Sigmoid colon (tissue), 7 donors: ENCODE measurements around the gene SYNC. TPM values are rescaled to one million over a fixed set of nuclear protein-coding genes. Genes with fewer than 3 reads are reported as not detected.

ENCODE experiments used
- DNase-seq: peaks from one replicate; pipeline ENCODE4 v3.0.0-alpha.2; 2019
- H3K27ac ChIP-seq, 4 donors: fragments of 200-600 bp; sonication (generic); one replicate each; pipeline ENCODE4 v1.5.1; 2016 to 2019; ENCODE audit warnings: mild to moderate bottlenecking in 1 of 4
- H3K27me3 ChIP-seq, 3 donors: fragments of 200-600 bp; sonication (generic); one replicate each; pipeline ENCODE4 v1.5.1; 2019; ENCODE audit warnings: mild to moderate bottlenecking in 1 of 3
- H3K36me3 ChIP-seq, 4 donors: fragments of 200-600 bp; sonication (generic); one replicate each; pipeline ENCODE4 v1.5.1; 2016 to 2019
- H3K4me1 ChIP-seq, 4 donors: fragments of 200-600 bp; sonication (generic); one replicate each; pipeline ENCODE4 v1.5.1; 2017 to 2019
- H3K4me3 ChIP-seq, 4 donors: fragments of 200-600 bp; sonication (generic); one replicate each; pipeline ENCODE4 v1.5.1; 2017 to 2019; ENCODE audit warnings: mild to moderate bottlenecking in 2 of 4, moderate library complexity in 1 of 4
- H3K9me3 ChIP-seq, 4 donors: fragments of 200-600 bp in 3 of 4; sonication (generic) in 3 of 4; one replicate each; pipeline versions ENCODE4 v1.5.1 to v1.6.1; 2013 to 2019
- EP300 ChIP-seq, 4 donors: sonication (generic); formaldehyde crosslinking; IDR thresholded peaks; one replicate each; pipeline ENCODE4 v1.6.1; 2017; ENCODE audit warnings: antibody characterized with exemption in 4 of 4
- POLR2A ChIP-seq, 2 donors: fragments of 450-650 bp; IDR thresholded peaks; one replicate each; pipeline ENCODE4 v1.6.1; 2016; ENCODE audit warnings: antibody characterized with exemption in 2 of 2, mild to moderate bottlenecking in 2 of 2, moderate library complexity in 2 of 2
- POLR2AphosphoS5 ChIP-seq, 4 donors: sonication (generic); formaldehyde crosslinking; IDR thresholded peaks; one replicate each; pipeline ENCODE4 v1.6.1; 2017; ENCODE audit warnings: antibody characterized with exemption in 4 of 4
- WGBS, 2 donors: extraction: QIAGEN DNeasy Blood & Tissue Kit; methylation state at CpG; one replicate each; pipeline ENCODE4 v1.1.7; 2013; 5-methylcytosine and 5-hydroxymethylcytosine counted together
- intact Hi-C: fragments of 100-400 bp; cut with DNase I; formaldehyde crosslinking; loops from one replicate; pipeline ENCODE4 v1.15.1; 2023
- polyA plus RNA-seq, 3 donors: library from polyadenylated mRNA; stranded (reverse); fragments of 200-250 nt; gene quantifications; one replicate each; pipeline ENCODE4 v1.2.3, GENCODE V29; 2013
- total RNA-seq, 4 donors: library from RNA; depleted of rRNA; stranded (reverse); fragments of >200 nt; gene quantifications; one replicate each; pipeline ENCODE4 v1.1.0, GENCODE V29; 2016
- TF ChIP-seq, protein P1 (sequence below), 4 experiments: fragments of 450-650 bp in 3 of 4; fragments of 200-600 bp in 1 of 4; IDR thresholded peaks; one replicate each; pipeline ENCODE4 v1.5.1; 2016 to 2019; ENCODE audit warnings: antibody characterized with exemption in 4 of 4, mild to moderate bottlenecking in 3 of 4, moderate library complexity in 2 of 4
- donor health status: healthy with polysubstance abuse.
- donor health status: Bipolar disorder and iron deficiency.
- donor health status: healthy.

The SYNC gene
- total and polyA plus RNA-seq, 7 donors: 6.9 to 87.5 (median 22.5) TPM

- H3K4me1 ChIP-seq: no peaks in the 10 kb centered on the region
- H3K27ac ChIP-seq: no peak overlapping the region
- H3K4me3 ChIP-seq: no peak overlapping the region
- H3K36me3 ChIP-seq: no peaks in the 10 kb centered on the region
- H3K9me3 ChIP-seq: no peaks in the 10 kb centered on the region
- 71 to 72% methylated on average over 9 of the region's 9 CpGs for WGBS, 2 donors
- H3K27me3 ChIP-seq: no peaks in the 10 kb centered on the region
- intact Hi-C loops: no loop called here
- DNase-seq: no peak
- TF ChIP-seq POLR2A (IDR thresholded peaks at IDR 0.05) (no peak), POLR2AphosphoS5 (IDR thresholded peaks at IDR 0.05) (no peak)
Observed at GRCh38 chr1:32733582-32734321, 31.2 kb upstream of the SYNC start.

GRCh38 chr1:32729254-32730046 lies 26.9 kb upstream of the SYNC start:
- Histone ChIP-seq H3K4me3 (no peak overlapping the region), H3K36me3 (no peaks in the 10 kb centered on the region), H3K27ac (no peak overlapping the region), H3K27me3 (no peaks in the 10 kb centered on the region), H3K4me1 (peaks cover 0 to 13% (median 5%) of the 10 kb centered on the region in 4 donors), H3K9me3 (no peaks in the 10 kb centered on the region)
- DNase-seq: no peak
- 84 to 85% methylated on average over 14 of the region's 14 CpGs for WGBS, 2 donors
- TF ChIP-seq, protein P1, sequence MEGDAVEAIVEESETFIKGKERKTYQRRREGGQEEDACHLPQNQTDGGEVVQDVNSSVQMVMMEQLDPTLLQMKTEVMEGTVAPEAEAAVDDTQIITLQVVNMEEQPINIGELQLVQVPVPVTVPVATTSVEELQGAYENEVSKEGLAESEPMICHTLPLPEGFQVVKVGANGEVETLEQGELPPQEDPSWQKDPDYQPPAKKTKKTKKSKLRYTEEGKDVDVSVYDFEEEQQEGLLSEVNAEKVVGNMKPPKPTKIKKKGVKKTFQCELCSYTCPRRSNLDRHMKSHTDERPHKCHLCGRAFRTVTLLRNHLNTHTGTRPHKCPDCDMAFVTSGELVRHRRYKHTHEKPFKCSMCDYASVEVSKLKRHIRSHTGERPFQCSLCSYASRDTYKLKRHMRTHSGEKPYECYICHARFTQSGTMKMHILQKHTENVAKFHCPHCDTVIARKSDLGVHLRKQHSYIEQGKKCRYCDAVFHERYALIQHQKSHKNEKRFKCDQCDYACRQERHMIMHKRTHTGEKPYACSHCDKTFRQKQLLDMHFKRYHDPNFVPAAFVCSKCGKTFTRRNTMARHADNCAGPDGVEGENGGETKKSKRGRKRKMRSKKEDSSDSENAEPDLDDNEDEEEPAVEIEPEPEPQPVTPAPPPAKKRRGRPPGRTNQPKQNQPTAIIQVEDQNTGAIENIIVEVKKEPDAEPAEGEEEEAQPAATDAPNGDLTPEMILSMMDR (IDR thresholded peaks at IDR 0.05): no peak
- TF ChIP-seq POLR2A (IDR thresholded peaks at IDR 0.05) (no peak), EP300 (IDR thresholded peaks at IDR 0.05) (no peak), POLR2AphosphoS5 (IDR thresholded peaks at IDR 0.05) (no peak)
- intact Hi-C loops: no loop called here

GRCh38 chr1:32728413-32729077 lies 26.0 kb upstream of the SYNC start:
- intact Hi-C loops: no loop called here
- H3K9me3 ChIP-seq: no peaks in the 10 kb centered on the region
- H3K4me3 ChIP-seq: no peak overlapping the region
- peaks cover 0 to 13% (median 5%) of the 10 kb centered on the region in 4 donors for H3K4me1 ChIP-seq
- H3K27me3 ChIP-seq: no peaks in the 10 kb centered on the region
- H3K36me3 ChIP-seq: no peaks in the 10 kb centered on the region
- no peak overlapping the region for H3K27ac ChIP-seq
- TF ChIP-seq EP300 (IDR thresholded peaks at IDR 0.05): no peak
- TF ChIP-seq POLR2A (IDR thresholded peaks at IDR 0.05): no peak
- TF ChIP-seq, protein P1 (IDR thresholded peaks at IDR 0.05): no peak
- no peak for TF ChIP-seq POLR2AphosphoS5 (IDR thresholded peaks at IDR 0.05)
- DNase-seq: no peak
- 60 to 86% methylated on average over 7 of the region's 7 CpGs for WGBS, 2 donors

DNA sequence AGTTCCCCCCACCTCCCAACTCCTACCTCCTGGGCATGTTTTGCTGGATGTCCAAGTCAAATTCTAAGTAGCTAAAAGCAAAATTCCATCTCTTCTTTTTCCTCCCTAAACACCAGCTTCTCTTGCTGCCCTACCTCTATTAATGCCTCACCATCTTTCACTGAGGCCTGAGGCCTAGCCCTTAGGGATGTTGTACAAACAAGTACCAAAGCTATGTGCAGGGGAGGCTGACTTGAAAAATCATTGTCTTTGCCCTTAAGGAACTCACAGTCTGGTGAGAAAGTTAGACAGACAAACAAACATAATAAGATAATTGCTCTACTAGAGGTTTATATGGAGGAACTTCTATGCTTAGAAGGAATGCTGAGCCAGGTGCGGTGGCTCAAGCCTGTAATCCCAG lies 25.3 kb upstream of the SYNC start:
- WGBS, 2 donors: 40 to 80% methylated on average over 1 of the region's 1 CpG

More for the DNA sequence above, 25.3 kb upstream of the SYNC start:
- H3K4me3 ChIP-seq: no peak overlapping the region
- TF ChIP-seq, protein P1 (IDR thresholded peaks at IDR 0.05): no peak
- no peak for TF ChIP-seq POLR2A (IDR thresholded peaks at IDR 0.05)
- DNase-seq: no peak
- no peaks in the 10 kb centered on the region for H3K27me3 ChIP-seq
- intact Hi-C loops: no loop called here
- no peaks in the 10 kb centered on the region for H3K36me3 ChIP-seq
- H3K4me1 ChIP-seq: peaks cover 0 to 13% (median 5%) of the 10 kb centered on the region in 4 donors
- H3K9me3 ChIP-seq: no peaks in the 10 kb centered on the region
- H3K27ac ChIP-seq: no peak overlapping the region
